Upper lobe of right lung (tissue), 1 donor: Measurements from ENCODE around the gene HMGXB4. TPM values are rescaled to one million over a fixed set of nuclear protein-coding genes. Genes with fewer than 3 reads are reported as not detected.

Experiments
- ATAC-seq: fragments of 200-7000 bp; cut with Tn5 transposase; one replicate; pipeline ENCODE4 v1.9.1; 2020; ENCODE audit warnings: mild to moderate bottlenecking, moderate library complexity
- DNase-seq: peaks from one replicate; pipeline ENCODE4 v3.0.0-alpha.2; 2020
- H3K27ac ChIP-seq: fragments of 200-600 bp; one replicate; pipeline ENCODE4 v1.8.0; 2022
- H3K27me3 ChIP-seq: fragments of 200-600 bp; one replicate; pipeline ENCODE4 v1.8.0; 2022; ENCODE audit warnings: mild to moderate bottlenecking
- H3K36me3 ChIP-seq: fragments of 200-600 bp; one replicate; pipeline ENCODE4 v1.8.0; 2022
- H3K4me1 ChIP-seq: fragments of 200-600 bp; one replicate; pipeline ENCODE4 v1.8.0; 2022
- H3K4me3 ChIP-seq: fragments of 200-600 bp; one replicate; pipeline ENCODE4 v1.8.0; 2022; ENCODE audit warnings: mild to moderate bottlenecking
- H3K9me3 ChIP-seq: fragments of 200-600 bp; one replicate; pipeline ENCODE4 v1.8.0; 2022
- CTCF ChIP-seq: fragments of 200-600 bp; IDR thresholded peaks from one replicate; pipeline ENCODE4 v1.8.0; 2022; ENCODE audit warnings: antibody characterized with exemption
- intact Hi-C: fragments of 100-400 bp; cut with DNase I; formaldehyde crosslinking; loops from one replicate; pipeline ENCODE4 v1.11.0; 2022
- total RNA-seq: library from RNA; stranded (reverse); fragmentation: NEBNext Ultra II Directional; extraction: Animal tissue kit (Norgen Biotek cat#: 25700); gene quantifications from one replicate; pipeline ENCODE4 v1.2.1, GENCODE V29; 2021
- donor health status: DM: no; HTN: yes; CAD: no; lungs with severe emphysema.

Gene HMGXB4
- total RNA-seq, 1 donor from 2014 or later = 17.5 TPM

- H3K9me3 ChIP-seq = no peaks in the 10 kb centered on the region
- peaks cover 16% of the 10 kb centered on the region for H3K4me1 ChIP-seq
- peak overlapping the region; percentile 96 for H3K27ac ChIP-seq
- H3K27me3 ChIP-seq = no peaks in the 10 kb centered on the region
- no peak for TF ChIP-seq CTCF
- no peak for ATAC-seq
- H3K36me3 ChIP-seq = peaks cover 8% of the 10 kb centered on the region
- intact Hi-C loops = no loop called here
- DNase-seq = no peak
- peak overlapping the region; percentile 71 for H3K4me3 ChIP-seq
Measured at GRCh38 chr22:35299217-35299672, 42.0 kb downstream of the HMGXB4 start.

- Histone ChIP-seq H3K4me3 (peak within 1 kb of the TSS; percentile 71), H3K27ac (peak within 1 kb of the TSS; percentile 96), H3K9me3 (no peaks in the 10 kb centered on the region), H3K4me1 (peaks cover 16% of the 10 kb centered on the region), H3K36me3 (peaks cover 4% of the 10 kb centered on the region), H3K27me3 (no peaks in the 10 kb centered on the region)
- peak; percentile 99 for DNase-seq
- intact Hi-C loops = no loop called here
- peak; percentile 95 for ATAC-seq
- TF ChIP-seq CTCF = no peak
Measured at GRCh38 chr22:35299673-35300499, 42.6 kb downstream of the HMGXB4 start, which contains the start of gene TOM1. Gene TOM1 (plus strand): TSS chr22:35299894. CDS start chr22:35299929, 35 bp downstream.

- peaks cover 20% of the 10 kb centered on the region for H3K4me1 ChIP-seq
- peak overlapping the region; percentile 96 for H3K27ac ChIP-seq
- TF ChIP-seq CTCF = no peak
- H3K36me3 ChIP-seq = peaks cover 6% of the 10 kb centered on the region
- H3K27me3 ChIP-seq = no peaks in the 10 kb centered on the region
- DNase-seq (peak; percentile 84), ATAC-seq (peak; percentile 51)
- peak overlapping the region; percentile 71 for H3K4me3 ChIP-seq
- intact Hi-C loops = no loop called here
- no peaks in the 10 kb centered on the region for H3K9me3 ChIP-seq
Measured at GRCh38 chr22:35301372-35301874, 44.1 kb downstream of the HMGXB4 start.

- Histone ChIP-seq H3K27ac (peak overlapping the region; percentile 38), H3K4me3 (no peak overlapping the region), H3K4me1 (peaks cover 36% of the 10 kb centered on the region), H3K27me3 (no peaks in the 10 kb centered on the region), H3K9me3 (no peaks in the 10 kb centered on the region), H3K36me3 (peaks cover 6% of the 10 kb centered on the region)
- ATAC-seq = no peak
- DNase-seq = no peak
- intact Hi-C loops = no loop called here
- TF ChIP-seq CTCF = no peak
Measured at GRCh38 chr22:35303029-35303624, 45.8 kb downstream of the HMGXB4 start.

GRCh38 chr22:35305525-35306070, 48.3 kb downstream of the HMGXB4 start:
- TF ChIP-seq CTCF = no peak
- Histone ChIP-seq H3K4me3 (no peak overlapping the region), H3K27ac (no peak overlapping the region), H3K27me3 (no peaks in the 10 kb centered on the region), H3K36me3 (peaks cover 12% of the 10 kb centered on the region), H3K9me3 (no peaks in the 10 kb centered on the region), H3K4me1 (peaks cover 46% of the 10 kb centered on the region)
- ATAC-seq (no peak), DNase-seq (no peak)
- intact Hi-C loops = no loop called here
